GM12891 (cell line): ENCODE results near the gene TMEM19.

Experiments used
- POLR2A ChIP-seq: IDR thresholded peaks from 2 replicates; pipeline ENCODE4 v1.6.1; 2011; ENCODE audit warnings: low read depth, low read length, control low read depth
- POLR2AphosphoS5 ChIP-seq: IDR thresholded peaks from 2 replicates; pipeline ENCODE4 v1.6.1; 2011; ENCODE audit warnings: low read depth, low read length, control low read depth
- POU2F2 ChIP-seq: IDR thresholded peaks from 2 replicates; pipeline ENCODE4 v1.6.1; 2011; ENCODE audit warnings: low read depth, mild to moderate bottlenecking, control low read depth, low read length, moderate library complexity
- TAF1 ChIP-seq: IDR thresholded peaks from 2 replicates; pipeline ENCODE4 v1.6.1; 2011; ENCODE audit warnings: low read depth, low read length, control low read depth

GRCh38 chr12:71730936-71731335 is 45.1 kb downstream of the TMEM19 start:
- no peak for TF ChIP-seq POLR2A
- TF ChIP-seq POLR2AphosphoS5, result no peak
- no peak for TF ChIP-seq POU2F2
- no peak for TF ChIP-seq TAF1
